NT2/D1 (cell line): Measurements from ENCODE around the gene OAS2.

Experiments used
- DNase-seq: peaks from one replicate; pipeline ENCODE4 v3.0.0-alpha.2; 2011; ENCODE audit warnings: low read depth, low spot score
- H3K27me3 ChIP-seq: 2 replicates; pipeline ENCODE4 v1.6.0; 2011; ENCODE audit warnings: mild to moderate bottlenecking; ENCODE audit not compliant: insufficient read length, insufficient read depth
- H3K36me3 ChIP-seq: 2 replicates; pipeline ENCODE4 v1.6.1; 2011; ENCODE audit warnings: mild to moderate bottlenecking, low read length, mixed read lengths; ENCODE audit not compliant: insufficient read depth, insufficient read length
- H3K4me1 ChIP-seq: 2 replicates; pipeline ENCODE4 v1.5.1; 2011; ENCODE audit not compliant: insufficient read depth, insufficient read length
- H3K4me3 ChIP-seq: 2 replicates; pipeline ENCODE4 v1.5.1; 2011; ENCODE audit warnings: low read depth; ENCODE audit not compliant: insufficient read length
- H3K9ac ChIP-seq: 2 replicates; pipeline ENCODE4 v1.6.0; 2011; ENCODE audit warnings: low read depth; ENCODE audit not compliant: insufficient read length
- H3K9me3 ChIP-seq: 2 replicates; pipeline ENCODE4 v1.5.1; 2011; ENCODE audit warnings: mild to moderate bottlenecking, low read length; ENCODE audit not compliant: insufficient read depth
- SUZ12 ChIP-seq: IDR thresholded peaks from 2 replicates; pipeline ENCODE4 v1.6.1; 2011; ENCODE audit not compliant: insufficient read length, insufficient read depth; ENCODE audit errors: extremely low read depth
- YY1 ChIP-seq: IDR thresholded peaks from 2 replicates; pipeline ENCODE4 v1.6.1; 2011; ENCODE audit not compliant: insufficient read length, insufficient read depth
- ZNF274 ChIP-seq: IDR thresholded peaks from 2 replicates; pipeline ENCODE4 v1.6.1; 2011; ENCODE audit warnings: mild to moderate bottlenecking, low read depth, low read length

OAS2 gene

DNA sequence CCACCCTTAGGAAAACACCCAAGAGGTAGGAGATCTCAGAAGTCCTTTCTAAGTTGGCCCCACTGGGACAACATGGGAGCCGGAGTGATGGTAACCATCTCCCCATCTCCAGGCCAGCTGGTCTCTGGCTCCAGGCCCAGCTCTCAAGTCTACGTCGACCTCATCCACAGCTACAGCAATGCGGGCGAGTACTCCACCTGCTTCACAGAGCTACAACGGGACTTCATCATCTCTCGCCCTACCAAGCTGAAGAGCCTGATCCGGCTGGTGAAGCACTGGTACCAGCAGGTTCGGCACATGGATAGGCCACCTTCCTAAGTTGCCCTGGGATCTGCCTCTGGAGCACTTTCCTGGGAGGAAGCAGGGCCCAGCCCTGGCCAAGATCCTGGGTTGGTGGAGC is 11.0 kb upstream of the OAS2 start:
- no peak overlapping the region for H3K9ac ChIP-seq
- no peak for TF ChIP-seq ZNF274
- TF ChIP-seq YY1, result no peak
- no peak for TF ChIP-seq SUZ12
- DNase-seq, result no peak
- no peak overlapping the region for H3K4me3 ChIP-seq
- H3K27me3 ChIP-seq, result no peaks in the 10 kb centered on the region
- no peaks in the 10 kb centered on the region for H3K9me3 ChIP-seq
- no peaks in the 10 kb centered on the region for H3K4me1 ChIP-seq
- H3K36me3 ChIP-seq, result peaks cover 3% of the 10 kb centered on the region

DNA sequence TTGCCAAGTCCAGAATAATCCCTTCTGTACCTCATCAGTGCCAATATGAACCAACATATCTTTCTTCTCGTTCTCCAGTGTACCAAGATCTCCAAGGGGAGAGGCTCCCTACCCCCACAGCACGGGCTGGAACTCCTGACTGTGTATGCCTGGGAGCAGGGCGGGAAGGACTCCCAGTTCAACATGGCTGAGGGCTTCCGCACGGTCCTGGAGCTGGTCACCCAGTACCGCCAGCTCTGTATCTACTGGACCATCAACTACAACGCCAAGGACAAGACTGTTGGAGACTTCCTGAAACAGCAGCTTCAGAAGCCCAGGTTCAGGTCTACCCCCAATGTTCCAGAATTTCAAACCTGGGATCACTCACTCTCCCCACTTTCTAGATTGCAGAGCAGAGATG is 10.5 kb upstream of the OAS2 start:
- H3K27me3 ChIP-seq, result no peaks in the 10 kb centered on the region
- no peaks in the 10 kb centered on the region for H3K9me3 ChIP-seq
- no peak overlapping the region for H3K4me3 ChIP-seq
- peaks cover 3% of the 10 kb centered on the region for H3K36me3 ChIP-seq
- no peak overlapping the region for H3K9ac ChIP-seq
- DNase-seq, result no peak
- TF ChIP-seq ZNF274 (no peak), SUZ12 (no peak), YY1 (no peak)
- no peaks in the 10 kb centered on the region for H3K4me1 ChIP-seq

DNA sequence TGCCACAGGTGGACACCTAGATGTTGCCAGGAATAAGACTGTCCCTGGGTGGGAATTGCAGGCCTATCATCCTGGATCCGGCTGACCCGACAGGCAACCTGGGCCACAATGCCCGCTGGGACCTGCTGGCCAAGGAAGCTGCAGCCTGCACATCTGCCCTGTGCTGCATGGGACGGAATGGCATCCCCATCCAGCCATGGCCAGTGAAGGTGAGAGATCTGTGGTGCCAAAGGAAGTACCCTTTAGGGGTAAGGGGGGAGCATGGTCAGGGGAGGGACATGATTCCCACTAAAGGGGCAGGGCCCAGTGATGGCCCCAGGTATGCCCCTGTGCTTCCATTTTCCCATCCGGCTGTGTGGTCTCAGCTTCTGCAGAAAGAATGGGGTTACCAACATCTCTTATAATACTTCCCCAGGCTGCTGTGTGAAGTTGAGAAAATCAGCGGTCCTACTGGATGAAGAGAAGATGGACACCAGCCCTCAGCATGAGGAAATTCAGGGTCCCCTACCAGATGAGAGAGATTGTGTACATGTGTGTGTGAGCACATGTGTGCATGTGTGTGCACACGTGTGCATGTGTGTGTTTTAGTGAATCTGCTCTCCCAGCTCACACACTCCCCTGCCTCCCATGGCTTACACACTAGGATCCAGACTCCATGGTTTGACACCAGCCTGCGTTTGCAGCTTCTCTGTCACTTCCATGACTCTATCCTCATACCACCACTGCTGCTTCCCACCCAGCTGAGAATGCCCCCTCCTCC is 8.6 kb upstream of the OAS2 start:
- Histone ChIP-seq H3K4me1 (no peaks in the 10 kb centered on the region), H3K9me3 (no peaks in the 10 kb centered on the region), H3K4me3 (no peak overlapping the region), H3K9ac (no peak overlapping the region), H3K36me3 (peaks cover 3% of the 10 kb centered on the region), H3K27me3 (no peaks in the 10 kb centered on the region)
- TF ChIP-seq SUZ12, result no peak
- TF ChIP-seq YY1, result no peak
- TF ChIP-seq ZNF274, result no peak
- no peak for DNase-seq

DNA sequence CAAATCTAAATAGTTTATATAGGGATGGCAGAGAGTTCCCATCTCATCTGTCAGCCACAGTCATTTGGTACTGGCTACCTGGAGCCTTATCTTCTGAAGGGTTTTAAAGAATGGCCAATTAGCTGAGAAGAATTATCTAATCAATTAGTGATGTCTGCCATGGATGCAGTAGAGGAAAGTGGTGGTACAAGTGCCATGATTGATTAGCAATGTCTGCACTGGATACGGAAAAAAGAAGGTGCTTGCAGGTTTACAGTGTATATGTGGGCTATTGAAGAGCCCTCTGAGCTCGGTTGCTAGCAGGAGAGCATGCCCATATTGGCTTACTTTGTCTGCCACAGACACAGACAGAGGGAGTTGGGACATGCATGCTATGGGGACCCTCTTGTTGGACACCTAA is 7.9 kb upstream of the OAS2 start:
- no peaks in the 10 kb centered on the region for H3K9me3 ChIP-seq
- TF ChIP-seq ZNF274 (no peak), SUZ12 (no peak), YY1 (no peak)

DNA sequence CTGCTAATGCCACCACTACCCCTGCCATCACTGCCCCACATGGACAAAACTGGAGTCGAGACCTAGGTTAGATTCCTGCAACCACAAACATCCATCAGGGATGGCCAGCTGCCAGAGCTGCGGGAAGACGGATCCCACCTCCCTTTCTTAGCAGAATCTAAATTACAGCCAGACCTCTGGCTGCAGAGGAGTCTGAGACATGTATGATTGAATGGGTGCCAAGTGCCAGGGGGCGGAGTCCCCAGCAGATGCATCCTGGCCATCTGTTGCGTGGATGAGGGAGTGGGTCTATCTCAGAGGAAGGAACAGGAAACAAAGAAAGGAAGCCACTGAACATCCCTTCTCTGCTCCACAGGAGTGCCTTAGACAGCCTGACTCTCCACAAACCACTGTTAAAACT is 7.1 kb upstream of the OAS2 start:
- Histone ChIP-seq H3K4me1 (no peaks in the 10 kb centered on the region), H3K9ac (no peak overlapping the region), H3K27me3 (no peaks in the 10 kb centered on the region), H3K4me3 (no peak overlapping the region), H3K36me3 (peaks cover 3% of the 10 kb centered on the region), H3K9me3 (no peaks in the 10 kb centered on the region)
- DNase-seq, result no peak
- TF ChIP-seq YY1 (no peak), SUZ12 (no peak), ZNF274 (no peak)

More for the DNA sequence above, 7.9 kb upstream of the OAS2 start:
- H3K4me3 ChIP-seq, result no peak overlapping the region
- DNase-seq, result no peak
- H3K36me3 ChIP-seq, result peaks cover 3% of the 10 kb centered on the region
- no peak overlapping the region for H3K9ac ChIP-seq
- no peaks in the 10 kb centered on the region for H3K27me3 ChIP-seq
- no peaks in the 10 kb centered on the region for H3K4me1 ChIP-seq

DNA sequence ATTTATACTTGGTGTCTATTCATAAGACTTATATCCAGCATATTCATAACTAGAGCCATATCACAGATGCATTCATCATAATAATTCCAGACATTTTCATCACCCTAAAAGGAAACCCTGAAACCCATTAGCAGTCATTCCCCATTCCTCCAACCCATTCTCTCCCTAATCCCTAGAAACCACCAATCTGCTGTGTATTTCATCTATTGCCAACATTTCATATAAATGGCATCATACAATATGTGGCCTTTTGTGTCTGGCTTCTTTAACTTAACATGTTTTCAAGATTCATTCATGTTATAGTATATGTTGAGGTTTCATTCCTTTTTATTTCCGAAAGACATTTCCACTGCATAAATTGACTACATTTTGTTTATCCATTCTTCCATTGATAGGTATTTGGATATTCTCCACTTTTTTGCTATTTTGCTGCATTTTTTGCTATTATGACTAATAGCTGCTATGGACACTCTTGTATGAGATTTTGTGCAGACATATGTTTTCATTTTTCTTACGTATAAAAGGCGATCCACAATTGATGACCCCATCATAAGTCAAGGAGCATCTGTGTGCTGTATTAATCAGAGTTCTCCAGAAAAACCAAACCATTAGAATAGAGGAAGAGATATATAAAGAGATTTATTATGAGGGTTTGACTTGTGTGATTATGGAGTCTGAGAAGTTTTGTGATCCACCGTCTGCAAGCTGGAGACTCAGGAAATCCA is 5.1 kb upstream of the OAS2 start:
- no peaks in the 10 kb centered on the region for H3K27me3 ChIP-seq
- H3K9me3 ChIP-seq, result no peaks in the 10 kb centered on the region
- H3K9ac ChIP-seq, result no peak overlapping the region
- no peak for DNase-seq
- H3K4me1 ChIP-seq, result peaks cover 4% of the 10 kb centered on the region
- H3K36me3 ChIP-seq, result no peaks in the 10 kb centered on the region
- H3K4me3 ChIP-seq, result no peak overlapping the region
- TF ChIP-seq YY1, result no peak
- TF ChIP-seq SUZ12, result no peak
- TF ChIP-seq ZNF274, result no peak

DNA sequence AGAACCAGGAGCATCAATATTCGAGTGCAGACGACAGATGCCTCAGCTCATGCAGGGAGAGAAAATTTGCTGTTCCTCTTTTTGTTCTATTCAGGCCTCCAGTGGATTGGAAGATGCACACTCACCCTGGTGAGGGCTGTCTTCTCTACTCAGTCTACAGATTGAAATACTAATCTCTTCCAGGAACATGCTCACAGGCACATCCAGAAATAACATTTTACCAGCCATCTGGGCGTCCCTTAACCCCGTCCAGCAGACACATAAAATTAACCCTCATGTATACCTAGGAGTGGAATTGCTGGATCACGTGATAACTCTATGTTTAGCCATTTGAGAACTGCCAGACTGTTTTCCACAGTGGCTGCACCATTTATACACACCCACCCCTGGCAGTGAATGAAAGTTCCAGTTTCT is 4.5 kb upstream of the OAS2 start:
- TF ChIP-seq SUZ12 (no peak), ZNF274 (no peak), YY1 (no peak)
- Histone ChIP-seq H3K36me3 (no peaks in the 10 kb centered on the region), H3K4me3 (no peak overlapping the region), H3K27me3 (no peaks in the 10 kb centered on the region), H3K9me3 (no peaks in the 10 kb centered on the region), H3K9ac (no peak overlapping the region), H3K4me1 (peaks cover 6% of the 10 kb centered on the region)
- no peak for DNase-seq
